ENCODE data around the gene TOP2B.

DNA sequence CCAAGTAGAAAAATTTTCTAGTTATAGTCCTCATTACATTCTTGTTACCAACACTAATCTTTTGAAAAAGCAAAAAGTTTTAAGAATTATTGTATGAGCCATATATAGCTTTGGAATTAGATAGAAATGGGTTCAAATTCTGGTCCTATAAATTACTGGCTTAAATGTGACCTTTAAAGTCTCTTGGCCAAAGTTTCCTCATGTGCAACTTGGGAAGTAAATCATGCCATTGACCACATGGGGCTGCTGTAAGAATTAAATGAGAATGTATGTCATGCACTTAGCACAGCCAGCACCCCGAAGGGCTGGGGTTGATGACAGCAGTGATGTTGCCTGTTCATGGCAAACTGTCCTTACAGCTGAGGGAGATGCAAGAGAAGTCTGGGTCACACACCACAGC is 108.3 kb downstream of the TOP2B start:
- TF ChIP-seq, protein P1, sequence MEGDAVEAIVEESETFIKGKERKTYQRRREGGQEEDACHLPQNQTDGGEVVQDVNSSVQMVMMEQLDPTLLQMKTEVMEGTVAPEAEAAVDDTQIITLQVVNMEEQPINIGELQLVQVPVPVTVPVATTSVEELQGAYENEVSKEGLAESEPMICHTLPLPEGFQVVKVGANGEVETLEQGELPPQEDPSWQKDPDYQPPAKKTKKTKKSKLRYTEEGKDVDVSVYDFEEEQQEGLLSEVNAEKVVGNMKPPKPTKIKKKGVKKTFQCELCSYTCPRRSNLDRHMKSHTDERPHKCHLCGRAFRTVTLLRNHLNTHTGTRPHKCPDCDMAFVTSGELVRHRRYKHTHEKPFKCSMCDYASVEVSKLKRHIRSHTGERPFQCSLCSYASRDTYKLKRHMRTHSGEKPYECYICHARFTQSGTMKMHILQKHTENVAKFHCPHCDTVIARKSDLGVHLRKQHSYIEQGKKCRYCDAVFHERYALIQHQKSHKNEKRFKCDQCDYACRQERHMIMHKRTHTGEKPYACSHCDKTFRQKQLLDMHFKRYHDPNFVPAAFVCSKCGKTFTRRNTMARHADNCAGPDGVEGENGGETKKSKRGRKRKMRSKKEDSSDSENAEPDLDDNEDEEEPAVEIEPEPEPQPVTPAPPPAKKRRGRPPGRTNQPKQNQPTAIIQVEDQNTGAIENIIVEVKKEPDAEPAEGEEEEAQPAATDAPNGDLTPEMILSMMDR (IDR thresholded peaks at IDR 0.05), result no peak
- no peak for TF ChIP-seq EP300 (IDR thresholded peaks at IDR 0.05)

Measured in esophagus muscularis mucosa (tissue), 3 donors.